ENCODE results near the gene RCSD1.

RCSD1 gene, protein sequence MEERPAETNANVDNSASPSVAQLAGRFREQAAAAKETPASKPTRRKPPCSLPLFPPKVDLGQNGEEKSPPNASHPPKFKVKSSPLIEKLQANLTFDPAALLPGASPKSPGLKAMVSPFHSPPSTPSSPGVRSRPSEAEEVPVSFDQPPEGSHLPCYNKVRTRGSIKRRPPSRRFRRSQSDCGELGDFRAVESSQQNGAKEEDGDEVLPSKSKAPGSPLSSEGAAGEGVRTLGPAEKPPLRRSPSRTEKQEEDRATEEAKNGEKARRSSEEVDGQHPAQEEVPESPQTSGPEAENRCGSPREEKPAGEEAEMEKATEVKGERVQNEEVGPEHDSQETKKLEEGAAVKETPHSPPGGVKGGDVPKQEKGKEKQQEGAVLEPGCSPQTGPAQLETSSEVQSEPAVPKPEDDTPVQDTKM
- long read RNA-seq, transcript RCSD1-202 (7 exons, 3,135 nt) = major isoform, 517 of 677 reads
- long read RNA-seq, transcript RCSD1-206 (6 exons, 3,044 nt) = minor isoform, 68 of 677 reads
- long read RNA-seq, partial matches to known transcripts = 39 of 677 reads
- long read RNA-seq, other reads (novel, unspliced or antisense) = 53 of 677 reads

GRCh38 chr1:167629681-167630567 is at the start of gene RCSD1:
TSS of gene RCSD1 (plus strand) at chr1:167630232. CDS start at chr1:167630424, 192 bp downstream.
- H3K27ac ChIP-seq (replicated peaks) = peak within 1 kb of the TSS; percentile 95
- H3K4me3 ChIP-seq (replicated peaks; ENCODE audit: insufficient read depth, low read length) = peak within 1 kb of the TSS; percentile 65
- TF ChIP-seq, protein P1, sequence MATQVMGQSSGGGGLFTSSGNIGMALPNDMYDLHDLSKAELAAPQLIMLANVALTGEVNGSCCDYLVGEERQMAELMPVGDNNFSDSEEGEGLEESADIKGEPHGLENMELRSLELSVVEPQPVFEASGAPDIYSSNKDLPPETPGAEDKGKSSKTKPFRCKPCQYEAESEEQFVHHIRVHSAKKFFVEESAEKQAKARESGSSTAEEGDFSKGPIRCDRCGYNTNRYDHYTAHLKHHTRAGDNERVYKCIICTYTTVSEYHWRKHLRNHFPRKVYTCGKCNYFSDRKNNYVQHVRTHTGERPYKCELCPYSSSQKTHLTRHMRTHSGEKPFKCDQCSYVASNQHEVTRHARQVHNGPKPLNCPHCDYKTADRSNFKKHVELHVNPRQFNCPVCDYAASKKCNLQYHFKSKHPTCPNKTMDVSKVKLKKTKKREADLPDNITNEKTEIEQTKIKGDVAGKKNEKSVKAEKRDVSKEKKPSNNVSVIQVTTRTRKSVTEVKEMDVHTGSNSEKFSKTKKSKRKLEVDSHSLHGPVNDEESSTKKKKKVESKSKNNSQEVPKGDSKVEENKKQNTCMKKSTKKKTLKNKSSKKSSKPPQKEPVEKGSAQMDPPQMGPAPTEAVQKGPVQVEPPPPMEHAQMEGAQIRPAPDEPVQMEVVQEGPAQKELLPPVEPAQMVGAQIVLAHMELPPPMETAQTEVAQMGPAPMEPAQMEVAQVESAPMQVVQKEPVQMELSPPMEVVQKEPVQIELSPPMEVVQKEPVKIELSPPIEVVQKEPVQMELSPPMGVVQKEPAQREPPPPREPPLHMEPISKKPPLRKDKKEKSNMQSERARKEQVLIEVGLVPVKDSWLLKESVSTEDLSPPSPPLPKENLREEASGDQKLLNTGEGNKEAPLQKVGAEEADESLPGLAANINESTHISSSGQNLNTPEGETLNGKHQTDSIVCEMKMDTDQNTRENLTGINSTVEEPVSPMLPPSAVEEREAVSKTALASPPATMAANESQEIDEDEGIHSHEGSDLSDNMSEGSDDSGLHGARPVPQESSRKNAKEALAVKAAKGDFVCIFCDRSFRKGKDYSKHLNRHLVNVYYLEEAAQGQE (IDR thresholded peaks at IDR 0.05; ENCODE audit: insufficient replicate concordance, low read depth) = peak; percentile 50
- no peak for TF ChIP-seq CTCF (IDR thresholded peaks at IDR 0.05; ENCODE audit: insufficient read depth, low read length)
- TF ChIP-seq SPI1 (IDR thresholded peaks at IDR 0.05; ENCODE audit: borderline replicate concordance, low read depth) = no peak
- no peaks in the 10 kb centered on the region for H3K27me3 ChIP-seq (ENCODE audit: insufficient read depth, poor library complexity, severe bottlenecking)
- DNase-seq (ENCODE audit: low read depth in 1 of 2, low spot score in 1 of 2) = peak; percentile 62 to 75

GRCh38 chr1:167582064-167582463 is 48.0 kb upstream of the RCSD1 start:
- TF ChIP-seq CTCF (IDR thresholded peaks at IDR 0.05; ENCODE audit: insufficient read depth, low read length) = no peak
- TF ChIP-seq, protein P1 (IDR thresholded peaks at IDR 0.05; ENCODE audit: insufficient replicate concordance, low read depth) = no peak
- TF ChIP-seq POLR2AphosphoS5 (IDR thresholded peaks at IDR 0.05; ENCODE audit: low read depth) = no peak
- TF ChIP-seq SPI1 (IDR thresholded peaks at IDR 0.05; ENCODE audit: borderline replicate concordance, low read depth) = no peak
- no peak for TF ChIP-seq GABPA (IDR thresholded peaks at IDR 0.05; ENCODE audit: low read depth)
- H3K27me3 ChIP-seq (ENCODE audit: insufficient read depth, poor library complexity, severe bottlenecking) = no peaks in the 10 kb centered on the region
- DNase-seq (ENCODE audit: low read depth in 1 of 2, low spot score in 1 of 2) = no peak
- no peak overlapping the region for H3K27ac ChIP-seq (replicated peaks)
- H3K4me3 ChIP-seq (replicated peaks; ENCODE audit: insufficient read depth, low read length) = no peak overlapping the region

DNA sequence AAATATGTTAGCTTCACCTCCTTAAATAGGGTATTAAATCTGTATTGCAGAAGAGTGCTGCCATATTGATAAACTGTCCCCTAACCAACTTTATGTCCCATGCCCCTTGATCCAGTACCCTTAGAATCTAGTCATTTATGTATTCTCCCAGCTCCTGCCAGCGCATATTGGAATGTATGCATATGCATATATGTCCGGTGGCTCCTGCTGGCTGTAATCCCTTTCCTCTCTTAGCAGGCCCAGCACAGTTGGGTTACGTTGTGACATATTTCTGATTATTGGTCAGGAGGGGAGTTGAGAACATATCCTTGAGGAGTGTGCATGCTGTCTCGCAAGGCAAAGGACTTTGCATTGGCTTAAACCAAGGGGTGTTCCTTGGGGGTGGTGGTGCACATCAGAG is 47.3 kb upstream of the RCSD1 start:
- TF ChIP-seq, protein P1 (IDR thresholded peaks at IDR 0.05; ENCODE audit: insufficient replicate concordance, low read depth) = no peak
- H3K27me3 ChIP-seq (ENCODE audit: insufficient read depth, poor library complexity, severe bottlenecking) = no peaks in the 10 kb centered on the region
- no peak for DNase-seq (ENCODE audit: low read depth in 1 of 2, low spot score in 1 of 2)
- no peak overlapping the region for H3K27ac ChIP-seq (replicated peaks)
- H3K4me3 ChIP-seq (replicated peaks; ENCODE audit: insufficient read depth, low read length) = no peak overlapping the region
